ENCODE results near the gene GREB1L.
A peak's percentile ranks its signal among the peaks of the same experiment; 100 is the strongest.
"Not testable (repeated sequence)": the region's sequence is repeated elsewhere in the genome, so short reads cannot be mapped to it uniquely, and the experiment has no call there.

The GREB1L gene

DNA sequence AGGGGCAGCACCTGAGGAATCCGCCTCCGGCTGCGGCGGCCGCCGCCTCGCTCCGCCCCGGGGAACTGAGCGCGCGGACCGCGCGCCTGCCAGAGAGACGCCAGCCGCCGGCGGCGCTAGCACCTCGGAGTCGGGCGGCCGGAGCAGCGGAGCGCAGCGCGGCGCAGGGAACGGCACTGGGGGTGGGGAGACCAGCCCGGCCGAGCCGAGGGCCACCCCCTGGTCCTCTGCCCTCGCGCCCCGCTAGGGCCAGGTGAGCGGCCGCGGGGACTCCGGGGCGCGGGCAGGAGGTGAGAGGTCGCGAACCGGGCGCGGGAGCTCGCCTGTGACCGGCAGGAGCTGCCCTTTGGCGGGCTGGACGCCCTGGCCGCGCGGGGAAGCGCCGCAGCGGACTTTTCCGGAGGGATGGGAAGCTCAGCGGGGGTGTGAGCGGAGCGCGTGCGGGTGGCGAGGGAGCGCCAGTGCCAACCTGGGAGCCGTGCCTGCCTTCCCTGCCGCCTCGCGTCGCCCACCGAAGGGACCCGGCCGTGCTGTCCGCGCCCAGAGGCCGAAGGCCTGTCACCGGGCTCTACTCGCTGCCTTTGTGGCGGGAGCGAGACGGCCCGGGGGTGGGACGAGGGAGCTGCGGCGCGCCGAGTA is at the start of gene GREB1L:
TSS of gene GREB1L (plus strand) at position 92 of the 639 bp plus-strand sequence. CDS start 141,287 bp downstream, outside the sequence.
- DNase-seq (ENCODE audit: low spot score) = peak; percentile 34

DNA sequence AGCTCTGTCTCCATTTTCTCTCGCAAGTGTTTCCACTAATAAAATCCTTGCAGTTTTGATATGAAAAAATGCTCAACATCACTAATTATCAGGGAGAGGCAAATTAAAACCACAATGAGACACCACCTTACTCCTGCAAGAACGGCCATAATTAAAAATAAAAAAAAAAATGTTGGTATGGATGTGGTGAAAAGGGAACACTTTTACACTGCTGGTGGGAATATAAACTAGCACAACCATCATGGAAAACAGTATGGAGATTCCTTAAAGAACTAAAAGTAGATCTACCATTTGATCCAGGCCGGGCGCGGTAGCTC is 49.8 kb upstream of the GREB1L start:
- DNase-seq (ENCODE audit: low spot score) = no peak

- DNase-seq (ENCODE audit: low spot score) = peak; percentile 33
These were observed 46.9 kb upstream of the GREB1L start for GRCh38 chr18:21194871-21195771.

- no peak for DNase-seq (ENCODE audit: low spot score)
These were observed 45.6 kb upstream of the GREB1L start for GRCh38 chr18:21196426-21196825.

DNA sequence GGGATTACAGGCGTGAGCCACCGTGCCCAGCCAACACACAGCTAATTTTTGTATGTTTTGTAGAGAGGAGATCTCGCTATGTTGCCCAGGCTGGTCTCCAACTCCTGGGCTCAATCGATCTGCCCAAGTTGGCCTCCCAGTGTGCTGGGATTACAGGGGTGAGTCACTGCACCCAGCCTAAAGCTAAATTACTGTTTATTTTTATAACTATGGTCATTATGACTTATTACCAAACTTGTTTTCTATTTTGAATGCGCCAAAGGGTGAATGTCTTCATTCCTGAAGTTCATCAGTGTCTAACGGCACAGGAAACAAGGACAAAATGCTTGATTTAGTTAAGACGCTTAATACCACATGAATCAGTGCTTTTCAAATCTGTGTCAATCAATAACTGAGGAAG is 38.9 kb upstream of the GREB1L start:
- DNase-seq (ENCODE audit: low spot score) = no peak

DNA sequence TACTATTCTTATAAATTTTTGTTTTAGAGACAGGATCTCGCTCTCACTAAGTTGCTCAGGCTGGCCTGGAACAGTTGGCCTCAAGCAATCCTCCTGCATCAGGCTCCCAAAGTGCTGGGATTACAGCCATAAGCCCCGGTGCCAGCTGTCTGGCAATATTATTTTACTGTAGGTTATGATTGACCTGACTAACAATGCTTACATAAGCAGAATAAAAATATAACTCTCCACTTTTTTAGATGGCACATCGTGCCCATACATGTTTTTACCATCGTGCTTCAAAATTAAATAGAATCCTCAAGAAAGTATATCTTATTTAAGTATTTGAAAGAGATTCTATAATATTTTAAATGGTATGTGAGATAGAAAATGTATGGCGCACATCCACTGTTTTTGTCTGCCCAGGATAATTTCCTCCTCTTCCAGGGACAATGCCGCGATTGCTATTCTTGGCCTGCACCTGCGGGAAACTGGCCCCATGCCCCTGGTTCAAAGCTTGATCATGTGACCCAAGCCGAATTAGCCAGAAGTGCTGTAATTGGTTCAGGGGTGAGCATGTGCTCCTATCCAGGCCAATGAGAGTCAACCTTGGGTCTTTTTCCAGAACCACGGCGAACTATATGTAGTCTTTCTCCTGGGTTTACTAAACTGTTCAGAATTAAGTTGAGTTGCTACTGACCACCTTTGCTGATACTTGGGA is 38.3 kb upstream of the GREB1L start:
- no peak for DNase-seq (ENCODE audit: low spot score)

DNA sequence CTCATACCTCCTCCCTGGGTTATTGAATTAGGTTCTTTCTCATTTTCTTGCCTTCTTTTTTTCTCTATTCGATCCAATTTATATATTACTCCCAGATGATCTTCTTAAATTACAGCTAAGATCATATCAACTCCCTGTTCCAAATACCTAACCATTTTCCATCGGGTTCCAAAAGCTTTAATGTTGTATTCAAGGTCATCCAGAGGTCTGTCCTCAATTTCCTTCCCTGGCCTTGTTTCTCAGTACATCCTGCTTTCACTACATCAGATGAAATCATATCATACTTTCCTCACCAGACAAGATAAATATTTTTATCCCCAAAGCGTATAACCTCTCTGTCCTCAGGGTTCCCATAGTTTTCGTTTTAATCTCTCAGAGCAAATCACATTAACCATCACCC is 36.3 kb upstream of the GREB1L start:
- DNase-seq (ENCODE audit: low spot score) = no peak

DNA sequence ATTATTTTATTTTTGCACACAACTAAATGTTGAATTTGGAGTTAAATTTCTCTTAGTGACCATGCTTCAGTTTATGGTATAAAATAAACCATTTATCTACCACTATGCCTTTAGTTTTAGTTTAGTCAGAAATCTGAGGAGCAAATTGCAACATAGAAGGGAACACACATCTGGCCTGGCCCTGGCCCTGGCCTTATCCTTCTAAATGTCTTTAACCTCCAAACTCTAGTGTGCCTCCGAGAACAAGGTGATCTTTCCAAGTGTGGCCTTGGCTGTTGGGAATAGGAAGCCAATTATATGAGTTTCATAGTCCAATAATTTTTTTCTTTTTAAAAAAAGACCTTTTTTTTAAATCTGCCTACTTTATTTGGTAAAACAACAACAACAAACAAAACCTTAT is 31.8 kb upstream of the GREB1L start:
- no peak for DNase-seq (ENCODE audit: low spot score)

DNA sequence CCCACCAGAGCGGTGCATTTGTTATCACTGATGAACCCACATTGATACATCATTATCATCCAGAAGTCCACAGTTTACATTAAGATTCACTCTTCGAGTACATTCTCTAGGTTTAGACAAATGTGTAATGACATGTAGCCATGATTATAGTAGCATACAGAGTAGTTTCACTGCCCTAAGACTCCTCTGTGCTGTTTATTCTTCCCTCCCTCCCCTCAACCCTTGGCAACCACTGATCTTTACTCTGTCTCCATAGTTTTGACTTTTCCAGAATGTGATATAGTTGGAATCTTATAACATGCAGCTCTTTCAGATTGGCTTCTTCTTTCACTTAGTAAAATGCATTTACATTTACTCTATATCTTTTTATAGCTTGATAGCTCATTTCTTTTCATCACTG is 31.2 kb upstream of the GREB1L start:
- DNase-seq (ENCODE audit: low spot score) = no peak

DNA sequence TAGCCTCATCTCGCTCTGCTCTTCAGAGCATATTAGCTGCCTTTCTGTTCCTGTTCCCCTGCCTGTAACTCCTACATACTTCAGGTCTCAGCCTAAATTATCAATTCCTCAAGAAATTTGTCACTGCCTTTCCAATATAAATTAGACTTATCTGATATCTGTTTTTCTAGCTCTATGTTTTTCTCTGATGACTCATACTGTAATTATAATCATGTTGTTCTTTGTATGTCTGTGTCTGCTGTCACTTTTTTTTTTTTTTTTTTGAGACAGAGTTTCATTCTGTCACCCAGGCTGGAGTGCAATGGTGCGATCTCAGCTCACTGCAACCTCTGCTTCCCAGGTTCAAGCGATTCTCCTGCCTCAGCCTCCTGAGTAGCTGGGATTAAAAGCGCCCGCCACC is 27.6 kb upstream of the GREB1L start:
- DNase-seq (ENCODE audit: low spot score) = not testable (repeated sequence)

DNA sequence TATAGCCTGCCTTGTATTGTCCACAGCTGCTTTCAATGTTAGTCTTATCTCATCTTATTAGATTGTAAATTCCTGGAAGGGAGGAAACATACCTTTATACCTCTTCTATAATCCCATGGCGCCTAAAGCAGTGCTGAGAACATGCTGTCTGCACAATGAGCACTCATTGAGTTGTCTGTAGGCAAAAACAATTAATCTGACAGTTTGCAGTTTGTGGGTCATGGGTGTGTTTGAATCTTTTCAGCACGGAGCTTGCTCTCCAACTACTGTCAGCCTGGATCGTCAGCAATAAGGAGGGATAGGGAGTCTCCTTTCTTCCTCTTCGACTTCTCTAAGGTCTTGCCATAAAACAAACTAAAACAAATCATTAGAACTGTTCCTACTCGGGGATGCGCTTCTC is 26.5 kb upstream of the GREB1L start:
- no peak for DNase-seq (ENCODE audit: low spot score)

- no peak for DNase-seq (ENCODE audit: low spot score)
These were observed 23.2 kb upstream of the GREB1L start for GRCh38 chr18:21218862-21219261.

DNA sequence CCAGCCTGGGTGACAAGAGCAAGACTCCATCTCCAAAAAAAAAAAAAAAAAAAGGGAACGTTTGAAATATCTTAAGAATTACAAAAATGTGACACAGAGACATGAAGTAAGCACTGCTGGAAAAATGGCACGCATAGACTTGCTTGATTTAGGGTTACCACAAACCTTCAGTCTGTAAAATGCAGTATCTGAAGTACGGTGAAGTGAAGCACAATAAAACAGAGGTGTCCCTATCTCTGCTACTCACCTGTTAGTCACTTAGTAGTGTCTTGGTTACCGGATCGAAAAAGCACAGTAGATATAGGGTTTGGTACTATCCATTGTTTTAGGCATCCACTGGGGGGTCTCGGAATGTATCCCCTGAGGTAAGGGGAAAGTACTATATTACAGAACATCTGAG is 11.6 kb upstream of the GREB1L start:
- no peak for DNase-seq (ENCODE audit: low spot score)

GRCh38 chr18:21241301-21242048 is 557 bp upstream of the GREB1L start:
- no peak for DNase-seq (ENCODE audit: low spot score)

DNA sequence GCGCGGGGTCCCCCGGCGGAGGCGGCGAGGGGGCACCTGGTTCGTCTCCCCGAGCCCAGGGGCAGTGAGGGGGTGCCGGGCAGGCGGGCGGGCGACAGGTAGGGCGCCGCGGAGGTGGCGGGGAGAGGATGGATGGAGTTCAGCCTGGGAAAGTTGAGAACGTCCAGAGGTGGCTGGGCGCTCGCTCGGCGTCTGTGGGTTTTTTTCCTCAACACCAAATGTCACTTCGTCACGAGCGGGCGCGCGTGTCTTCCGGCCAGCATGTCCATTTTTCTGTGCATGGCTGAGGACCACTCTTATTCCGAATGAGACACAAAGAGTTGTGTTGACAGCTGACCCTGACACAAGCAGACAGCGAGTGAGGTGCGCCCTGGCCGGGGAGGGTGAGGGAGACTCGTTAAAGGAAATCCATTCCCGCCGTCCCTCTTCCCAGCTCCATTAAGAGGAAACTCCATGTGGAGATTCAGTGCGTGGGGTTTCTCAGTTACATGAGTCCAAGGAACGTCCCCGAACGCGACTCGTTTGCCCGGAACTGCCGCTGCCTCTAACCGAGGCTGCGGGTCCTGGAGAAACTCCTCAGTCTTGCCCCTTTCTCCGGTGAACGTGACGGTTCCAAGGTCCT is 859 bp downstream of the GREB1L start:
- no peak for DNase-seq (ENCODE audit: low spot score)

DNA sequence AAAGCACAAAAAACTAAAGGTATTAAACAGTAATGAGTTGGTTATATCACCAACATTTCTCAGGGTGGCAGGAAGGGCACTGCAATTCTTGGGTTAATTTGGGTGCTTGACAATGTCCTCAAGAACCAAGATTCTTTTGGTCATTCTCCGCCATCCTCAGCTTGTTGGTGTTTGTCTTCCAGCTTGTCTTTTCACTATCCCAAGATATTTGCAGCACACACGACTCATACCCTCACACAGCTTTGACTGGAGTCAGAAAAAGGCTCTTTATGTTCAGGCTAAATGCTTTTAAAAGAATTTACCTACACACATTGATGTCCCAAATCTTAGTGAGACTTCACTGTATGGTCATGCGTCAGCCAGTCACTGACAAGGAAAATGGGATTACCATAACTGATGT is 12.5 kb downstream of the GREB1L start:
- DNase-seq (ENCODE audit: low spot score) = no peak

GRCh38 chr18:21255211-21255610 is 13.2 kb downstream of the GREB1L start:
- DNase-seq (ENCODE audit: low spot score) = no peak

DNA sequence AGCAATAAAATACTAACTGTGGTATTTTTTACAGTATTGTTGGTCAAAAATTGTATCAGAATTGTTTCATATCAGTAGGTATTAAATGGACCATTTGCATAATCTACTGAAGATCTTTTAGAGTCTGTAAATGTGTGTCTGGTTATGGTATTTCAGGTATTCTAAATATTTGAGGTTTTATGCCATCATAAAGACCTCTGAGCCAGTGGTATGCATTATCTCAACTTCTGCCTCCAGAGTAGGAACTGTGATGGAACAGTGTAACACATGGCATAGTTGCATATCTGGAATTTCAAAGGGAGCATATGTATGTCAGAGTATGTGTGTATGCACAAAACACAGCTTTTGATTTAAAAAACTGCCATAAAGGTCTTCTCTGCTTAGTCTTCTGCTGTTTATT is 15.4 kb downstream of the GREB1L start:
- DNase-seq (ENCODE audit: low spot score) = no peak

DNA sequence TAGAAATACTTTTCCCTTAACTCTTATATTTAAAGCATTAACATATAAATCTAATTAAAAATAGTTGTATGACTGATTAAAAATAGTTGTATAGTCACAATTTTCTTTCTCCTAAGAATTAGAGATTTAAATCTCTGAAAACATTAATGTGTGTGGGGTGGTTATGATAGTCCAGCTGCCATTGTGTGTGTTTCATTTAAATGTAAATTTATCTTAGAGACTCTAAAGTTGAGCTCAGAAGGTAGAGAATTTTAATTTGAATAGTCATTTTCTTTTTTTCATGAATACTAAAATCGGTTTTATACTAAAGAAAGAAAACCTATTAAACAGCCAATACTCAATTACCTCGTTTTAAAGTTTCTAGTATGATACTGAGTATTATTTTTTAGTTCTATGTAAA is 18.6 kb downstream of the GREB1L start:
- no peak for DNase-seq (ENCODE audit: low spot score)

DNA sequence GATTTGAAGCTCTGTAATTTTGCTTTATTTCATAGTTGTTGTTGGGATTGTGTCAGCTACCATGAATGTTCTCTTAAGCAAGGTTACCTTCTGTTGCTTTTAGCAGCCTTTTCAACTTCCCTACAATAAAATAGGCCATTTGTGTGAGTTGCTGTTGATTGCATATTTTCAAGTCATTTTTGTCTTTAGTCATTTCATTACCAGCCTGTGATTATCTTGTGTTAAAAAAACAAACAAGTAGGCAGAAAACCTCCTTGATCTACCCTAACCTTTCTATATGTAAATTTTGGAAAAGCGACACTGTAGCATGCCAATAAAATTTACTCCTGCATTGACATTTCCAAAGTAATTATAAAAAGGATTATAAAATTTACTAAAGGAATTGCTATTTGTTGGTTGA is 19.3 kb downstream of the GREB1L start:
- DNase-seq (ENCODE audit: low spot score) = no peak

DNA sequence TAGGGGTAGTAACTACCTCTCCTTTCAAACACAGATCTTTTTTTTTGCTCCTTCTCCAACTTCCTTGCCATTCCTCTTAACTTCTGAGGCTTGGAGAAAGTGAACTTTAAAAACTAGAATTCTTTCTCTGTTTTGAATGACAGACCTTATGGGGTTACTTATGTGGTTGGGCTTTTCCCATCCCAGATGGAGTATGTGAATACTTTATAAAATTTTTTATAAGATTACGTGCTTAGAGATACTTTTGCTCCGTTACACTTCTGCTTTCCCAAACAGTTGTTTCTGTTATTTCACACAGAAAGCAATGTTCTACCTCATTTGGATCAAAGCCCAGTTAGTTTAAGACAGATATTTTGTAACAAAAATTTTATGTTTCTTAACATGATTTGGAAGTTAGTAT is 20.2 kb downstream of the GREB1L start:
- DNase-seq (ENCODE audit: low spot score) = no peak

DNA sequence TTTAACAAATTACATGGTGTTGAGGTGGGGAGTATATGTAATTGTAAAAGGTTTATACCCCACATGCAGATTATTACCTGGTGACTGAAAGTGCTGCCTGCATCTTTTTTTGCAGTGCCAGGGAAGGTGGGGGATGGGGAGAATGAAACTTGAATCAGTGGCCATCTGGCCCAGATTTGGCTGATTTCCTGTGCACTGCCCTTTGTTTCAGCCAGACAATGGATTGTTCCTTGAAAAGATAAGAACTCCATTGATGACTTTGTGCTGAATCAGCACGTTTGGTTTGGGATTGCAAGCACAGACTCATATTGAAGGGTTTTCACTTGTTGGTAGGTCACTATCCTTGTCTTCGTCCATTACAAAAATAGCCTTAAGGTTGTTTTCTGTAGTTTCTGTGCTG is 20.9 kb downstream of the GREB1L start:
- no peak for DNase-seq (ENCODE audit: low spot score)

Data from activated CD4-positive, alpha-beta T cell treated with anti-CD3 and anti-CD28 coated beads, Interleukin-2, Interleukin-4, amounts not matched to agents 100 ng/mL and 50 ng/mL, durations not matched to agents 16 hours and 8 hours (primary cell).